Right atrium auricular region (tissue), 2 donors: ENCODE measurements around the gene PRTN3. TPM values are rescaled to one million over a fixed set of nuclear protein-coding genes. Genes with fewer than 3 reads are reported as not detected.

Experiments
- DNase-seq: peaks from one replicate; pipeline ENCODE4 v3.0.0-alpha.2; 2019; ENCODE audit warnings: low spot score
- H3K27ac ChIP-seq, 2 donors: fragments of 200-600 bp; sonication (generic); 1 replicate in 1 of 2; 2 replicates in 1 of 2; pipeline ENCODE4 v1.5.1; 2016 to 2019
- H3K27me3 ChIP-seq, 2 donors: fragments of 200-600 bp; sonication (generic); one replicate each; pipeline versions ENCODE4 v1.5.1 to v1.6.0; 2017 to 2019
- H3K36me3 ChIP-seq: fragments of 200-600 bp; sonication (generic); one replicate; pipeline ENCODE4 v1.5.1; 2016
- H3K4me1 ChIP-seq, 2 donors: fragments of 200-600 bp; sonication (generic); one replicate each; pipeline versions ENCODE4 v1.5.1 to v1.6.0; 2017 to 2019
- H3K4me3 ChIP-seq, 2 donors: fragments of 200-600 bp; sonication (generic); 1 replicate in 1 of 2; 2 replicates in 1 of 2; pipeline ENCODE4 v1.5.1; 2017 to 2019; ENCODE audit warnings: mild to moderate bottlenecking in 1 of 2, moderate library complexity in 1 of 2
- H3K9me3 ChIP-seq, 2 donors: fragments of 200-600 bp; sonication (generic); one replicate each; pipeline ENCODE4 v1.5.1; 2019
- microRNA counts, 2 donors: library from miRNA; unstranded; fragments of <30 nt; microRNA quantifications; one replicate each; lab custom pipeline; 2016 to 2017
- microRNA-seq, 2 donors: library from miRNA; unstranded; fragments of <30 nt; microRNA quantifications; one replicate each; pipeline ENCODE4, GENCODE V29; 2016 to 2017; ENCODE audit warnings: borderline number of aligned reads in 2 of 2, borderline replicate concordance in 1 of 2
- total RNA-seq, 2 donors: library from RNA; depleted of rRNA; stranded (reverse); fragments of >200 nt; gene quantifications; one replicate each; pipeline ENCODE4 v1.1.0, GENCODE V29; 2016
- TF ChIP-seq, protein P1 (sequence below), 2 donors: fragments of 200-600 bp; sonication (generic); IDR thresholded peaks; one replicate each; pipeline ENCODE4 v1.5.1; 2019; ENCODE audit warnings: antibody characterized with exemption in 2 of 2

The PRTN3 gene
- total RNA-seq, 2 donors from 2014 or later = not detected

DNA sequence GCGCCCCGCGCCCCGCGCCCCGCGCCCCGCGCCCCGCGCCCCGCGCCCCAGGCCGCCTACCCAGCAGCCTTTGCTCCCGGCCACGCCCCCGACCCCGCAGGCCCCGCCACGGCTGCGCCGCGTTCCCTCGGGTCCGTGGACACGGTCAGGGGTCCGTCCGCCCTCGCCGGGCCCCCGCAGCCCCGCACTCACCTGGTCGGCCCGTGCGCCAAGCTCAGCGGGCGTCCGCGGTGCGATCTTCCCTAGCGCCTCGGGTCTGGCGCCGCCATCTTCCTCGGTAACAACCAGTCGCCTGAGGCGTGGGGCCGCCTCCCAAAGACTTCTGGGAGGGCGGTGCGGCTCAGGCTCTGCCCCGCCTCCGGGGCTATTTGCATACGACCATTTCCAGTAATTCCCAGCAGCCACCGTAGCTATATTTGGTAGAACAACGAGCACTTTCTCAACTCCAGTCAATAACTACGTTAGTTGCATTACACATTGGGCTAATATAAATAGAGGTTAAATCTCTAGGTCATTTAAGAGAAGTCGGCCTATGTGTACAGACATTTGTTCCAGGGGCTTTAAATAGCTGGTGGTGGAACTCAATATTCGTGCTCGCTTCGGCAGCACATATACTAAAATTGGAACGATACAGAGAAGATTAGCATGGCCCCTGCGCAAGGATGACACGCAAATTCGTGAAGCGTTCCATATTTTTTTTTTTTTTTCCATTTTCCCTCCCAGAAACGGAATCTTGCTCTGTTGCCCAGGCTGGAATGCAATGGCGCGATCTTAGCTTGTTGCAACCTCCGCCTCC, 52.3 kb downstream of the PRTN3 start, which contains the start of the genes MED16 and RNU6-9:
Gene MED16 (minus strand): TSS at position 294 of the 796 bp plus-strand sequence. CDS start 2,056 bp downstream, outside the sequence.
Gene RNU6-9 (plus strand): TSS at position 591 of the 796 bp plus-strand sequence.
- TF ChIP-seq, protein P1, sequence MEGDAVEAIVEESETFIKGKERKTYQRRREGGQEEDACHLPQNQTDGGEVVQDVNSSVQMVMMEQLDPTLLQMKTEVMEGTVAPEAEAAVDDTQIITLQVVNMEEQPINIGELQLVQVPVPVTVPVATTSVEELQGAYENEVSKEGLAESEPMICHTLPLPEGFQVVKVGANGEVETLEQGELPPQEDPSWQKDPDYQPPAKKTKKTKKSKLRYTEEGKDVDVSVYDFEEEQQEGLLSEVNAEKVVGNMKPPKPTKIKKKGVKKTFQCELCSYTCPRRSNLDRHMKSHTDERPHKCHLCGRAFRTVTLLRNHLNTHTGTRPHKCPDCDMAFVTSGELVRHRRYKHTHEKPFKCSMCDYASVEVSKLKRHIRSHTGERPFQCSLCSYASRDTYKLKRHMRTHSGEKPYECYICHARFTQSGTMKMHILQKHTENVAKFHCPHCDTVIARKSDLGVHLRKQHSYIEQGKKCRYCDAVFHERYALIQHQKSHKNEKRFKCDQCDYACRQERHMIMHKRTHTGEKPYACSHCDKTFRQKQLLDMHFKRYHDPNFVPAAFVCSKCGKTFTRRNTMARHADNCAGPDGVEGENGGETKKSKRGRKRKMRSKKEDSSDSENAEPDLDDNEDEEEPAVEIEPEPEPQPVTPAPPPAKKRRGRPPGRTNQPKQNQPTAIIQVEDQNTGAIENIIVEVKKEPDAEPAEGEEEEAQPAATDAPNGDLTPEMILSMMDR (IDR thresholded peaks at IDR 0.05) = no peak
- peak; percentile 96 for DNase-seq
- Histone ChIP-seq H3K27me3 (no peaks in the 10 kb centered on the region), H3K36me3 (peaks cover 25% of the 10 kb centered on the region), H3K4me3 (peak within 1 kb of the TSS; percentile 88 to 93), H3K27ac (peak within 1 kb of the TSS; percentile 93 to 95), H3K4me1 (peaks cover 0 to 18% of the 10 kb centered on the region in 2 donors), H3K9me3 (no peaks in the 10 kb centered on the region)

DNA sequence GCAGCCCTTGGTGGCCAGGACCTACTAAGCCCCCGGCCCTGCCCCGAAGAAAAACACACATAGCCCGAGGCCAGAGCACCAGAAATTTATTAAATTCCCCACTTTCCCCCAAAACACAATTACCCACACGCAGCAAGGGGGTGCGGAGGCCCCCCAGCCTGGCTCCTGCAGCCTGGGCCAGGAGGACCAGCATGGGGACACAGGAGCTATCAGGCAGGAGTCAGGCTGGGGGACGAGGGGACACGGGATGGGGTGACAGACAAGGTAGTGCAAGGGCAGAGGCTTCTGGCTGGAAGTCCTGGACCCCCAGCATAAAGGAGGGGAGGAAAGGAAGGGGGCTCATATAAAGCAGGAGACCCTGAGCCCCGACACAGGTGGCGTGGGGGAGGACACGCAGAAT, 55.6 kb downstream of the PRTN3 start:
- TF ChIP-seq, protein P1 (IDR thresholded peaks at IDR 0.05) = no peak
- peaks cover 17% of the 10 kb centered on the region for H3K36me3 ChIP-seq
- no peak overlapping the region for H3K27ac ChIP-seq
- no peak overlapping the region for H3K4me3 ChIP-seq
- DNase-seq = no peak
- no peaks in the 10 kb centered on the region for H3K27me3 ChIP-seq
- no peaks in the 10 kb centered on the region for H3K9me3 ChIP-seq
- peaks cover 0 to 14% of the 10 kb centered on the region in 2 donors for H3K4me1 ChIP-seq

DNA sequence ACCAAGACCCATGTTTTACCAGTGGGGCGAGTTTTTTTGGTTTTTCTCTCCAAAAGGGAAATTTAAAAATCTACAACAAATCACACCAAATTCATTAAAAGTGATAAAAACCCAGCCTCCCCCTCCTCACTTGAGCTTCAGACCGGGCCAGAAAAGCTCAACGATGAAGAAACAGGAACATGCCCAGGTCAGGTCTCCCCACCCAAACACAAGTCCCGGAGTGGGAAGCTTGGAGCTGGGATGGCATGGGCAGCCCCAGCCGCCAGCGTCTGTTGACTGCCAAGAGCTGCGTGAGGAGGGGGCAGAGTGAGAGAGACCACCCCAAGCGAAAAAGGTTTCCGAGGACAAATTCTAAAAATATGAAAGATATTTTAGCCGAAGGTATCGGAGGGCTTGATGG, 56.2 kb downstream of the PRTN3 start:
- Histone ChIP-seq H3K27ac (no peak overlapping the region), H3K4me3 (no peak overlapping the region), H3K9me3 (no peaks in the 10 kb centered on the region), H3K36me3 (peaks cover 17% of the 10 kb centered on the region), H3K4me1 (peaks cover 0 to 10% of the 10 kb centered on the region in 2 donors), H3K27me3 (no peaks in the 10 kb centered on the region)
- DNase-seq = no peak
- TF ChIP-seq, protein P1 (IDR thresholded peaks at IDR 0.05) = no peak

DNA sequence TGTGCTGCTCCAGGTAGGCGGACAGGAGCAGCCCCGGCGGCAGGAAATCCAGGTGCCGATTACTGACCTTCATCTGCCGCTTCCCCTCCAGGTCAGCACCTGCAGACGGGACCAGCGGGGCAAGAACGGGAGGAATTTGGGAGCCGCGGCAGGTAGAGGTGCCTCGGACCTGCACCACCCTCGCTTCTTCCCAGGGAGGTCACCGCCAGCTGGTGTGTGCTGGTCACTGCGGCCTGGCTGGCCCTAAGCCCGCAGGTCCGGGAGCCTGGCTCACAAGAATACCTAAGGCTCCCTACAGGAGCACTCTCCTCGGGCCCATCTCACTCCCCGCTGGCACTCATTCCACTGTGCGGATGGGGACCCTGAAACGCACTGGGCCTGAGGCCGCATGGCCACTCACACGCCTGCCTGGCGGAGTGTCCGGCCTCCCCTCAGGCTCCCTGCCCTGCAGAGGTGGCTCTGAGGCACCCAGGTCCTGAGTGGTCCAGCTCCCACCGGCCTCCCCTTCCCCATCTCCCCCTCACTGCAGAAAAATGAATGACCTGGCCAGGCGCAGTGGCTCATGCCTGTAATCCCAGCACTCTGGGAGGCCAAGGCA, 56.7 kb downstream of the PRTN3 start:
- Histone ChIP-seq H3K4me1 (peaks cover 0 to 5% of the 10 kb centered on the region in 2 donors), H3K9me3 (no peaks in the 10 kb centered on the region), H3K27me3 (no peaks in the 10 kb centered on the region), H3K27ac (no peak overlapping the region), H3K36me3 (peaks cover 17% of the 10 kb centered on the region), H3K4me3 (no peak overlapping the region)
- DNase-seq = no peak
- TF ChIP-seq, protein P1 (IDR thresholded peaks at IDR 0.05) = no peak

MicroRNAs within 50 kb of the gene (microRNA counts, 767-probe panel; counts per million panel counts)
- microRNA hsa-miR-3187-3p (lab: Ali Mortazavi, UCI) = 0 to 1,992 counts per million in 2 donors

Small RNAs within 50 kb of the gene (microRNA-seq; reads per million reads assigned to microRNA genes)
- 0 to 2.8 reads per million in 2 donors for gene MIR3187
- gene MIR4745 = 0 to 0.71 reads per million in 2 donors

Other genes with a start within 250 kb of the PRTN3 start
- 10 to 100 TPM; 24.5 to 30.4 TPM for gene POLRMT, start 207.5 kb upstream of the PRTN3 start, total RNA-seq
- under 1 TPM; 0.35 to 0.37 TPM for gene FGF22, start 201.1 kb upstream of the PRTN3 start, total RNA-seq
- 10 to 100 TPM; 53.3 to 68.5 TPM for gene RNF126, start 177.8 kb upstream of the PRTN3 start, total RNA-seq
- gene FSTL3, start 164.6 kb upstream of the PRTN3 start, total RNA-seq = 100 to 1,000 TPM in 1 of 2 donors, 10 to 100 TPM in 1; 64.4 to 437 TPM
- not detected for gene PRSS57, start 145.5 kb upstream of the PRTN3 start, total RNA-seq
- 10 to 100 TPM; 28.7 to 64.9 TPM for gene PALM, start 132.1 kb upstream of the PRTN3 start, total RNA-seq
- gene MISP, start 89.9 kb upstream of the PRTN3 start, total RNA-seq = 1 to 10 TPM in 1 of 2 donors, under 1 TPM in 1; 0.96 to 1.5 TPM
- gene PTBP1, start 43.5 kb upstream of the PRTN3 start, total RNA-seq = 10 to 100 TPM; 49.4 to 73.9 TPM
- not detected for gene PLPPR3, start 19.0 kb upstream of the PRTN3 start, total RNA-seq
- not detected for gene AZU1, start 13.2 kb upstream of the PRTN3 start, total RNA-seq
- under 1 TPM; 0.67 to 0.83 TPM for gene ELANE, start 11.3 kb downstream of the PRTN3 start, total RNA-seq
- 100 to 1,000 TPM; 133 to 652 TPM for gene CFD, start 18.7 kb downstream of the PRTN3 start, total RNA-seq
- 10 to 100 TPM; 17.7 to 26.5 TPM for gene MED16, start 52.2 kb downstream of the PRTN3 start, total RNA-seq
- gene RNU6-9, start 52.5 kb downstream of the PRTN3 start, total RNA-seq = not detected
- gene R3HDM4, start 72.2 kb downstream of the PRTN3 start, total RNA-seq = 10 to 100 TPM; 19.5 to 30.4 TPM
- gene KISS1R, start 76.3 kb downstream of the PRTN3 start, total RNA-seq = not detected
- 1 to 10 TPM; 1.7 to 3.4 TPM for gene ARID3A, start 85.0 kb downstream of the PRTN3 start, total RNA-seq
- 10 to 100 TPM; 13.3 to 24.9 TPM for gene WDR18, start 143.3 kb downstream of the PRTN3 start, total RNA-seq
- gene GRIN3B, start 159.4 kb downstream of the PRTN3 start, total RNA-seq = under 1 TPM in 1 of 2 donors, not detected in 1; 0.12 TPM
- gene TMEM259, start 180.1 kb downstream of the PRTN3 start, total RNA-seq = 100 to 1,000 TPM; 129 to 170 TPM
- not detected for gene RNU6-2, start 180.5 kb downstream of the PRTN3 start, total RNA-seq
- gene CNN2, start 185.6 kb downstream of the PRTN3 start, total RNA-seq = 10 to 100 TPM; 47.8 to 48.5 TPM
- gene ABCA7, start 199.1 kb downstream of the PRTN3 start, total RNA-seq = 1 to 10 TPM; 4.8 to 5.9 TPM
- gene ARHGAP45, start 226.2 kb downstream of the PRTN3 start, total RNA-seq = 10 to 100 TPM in 1 of 2 donors, 1 to 10 TPM in 1; 5.2 to 12.8 TPM